ENCODE data around the gene CCDC116.

CCDC116 gene

DNA sequence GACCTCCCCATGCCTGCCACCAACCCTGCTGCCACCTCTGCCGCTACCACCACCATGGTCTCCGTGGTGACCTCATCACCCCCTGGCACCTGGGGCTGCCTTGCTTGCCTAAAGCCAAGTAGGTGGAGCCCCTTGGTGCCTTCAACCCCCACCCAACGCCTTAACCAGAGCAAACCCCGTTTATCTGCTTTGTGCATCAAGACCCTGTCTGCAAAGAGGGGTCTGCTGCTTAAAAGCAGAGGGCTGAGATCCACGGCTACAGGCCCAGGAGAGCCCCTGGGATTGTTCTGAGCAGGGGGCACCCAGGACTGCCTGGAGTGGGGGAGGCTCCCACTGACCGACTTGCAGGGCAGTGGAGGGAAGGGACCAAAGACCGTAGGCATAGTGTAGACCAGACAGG is 28.3 kb downstream of the CCDC116 start:
- H3K9ac ChIP-seq (ENCODE audit: low read length): no peak overlapping the region
- H3K27me3 ChIP-seq (ENCODE audit: low read depth, low read length): no peaks in the 10 kb centered on the region
- H3K4me3 ChIP-seq (ENCODE audit: low read length): no peak overlapping the region
- peaks cover 14% of the 10 kb centered on the region for H3K4me1 ChIP-seq (ENCODE audit: low read length)
- H3K4me2 ChIP-seq (ENCODE audit: low read length): no peak overlapping the region
- H3K9me3 ChIP-seq (ENCODE audit: insufficient read depth, low read length): no peaks in the 10 kb centered on the region
- H3K36me3 ChIP-seq (replicated peaks; ENCODE audit: low read depth, low read length): no peaks in the 10 kb centered on the region
- no peak overlapping the region for H3K27ac ChIP-seq (ENCODE audit: low read length)
- TF ChIP-seq, protein P1, sequence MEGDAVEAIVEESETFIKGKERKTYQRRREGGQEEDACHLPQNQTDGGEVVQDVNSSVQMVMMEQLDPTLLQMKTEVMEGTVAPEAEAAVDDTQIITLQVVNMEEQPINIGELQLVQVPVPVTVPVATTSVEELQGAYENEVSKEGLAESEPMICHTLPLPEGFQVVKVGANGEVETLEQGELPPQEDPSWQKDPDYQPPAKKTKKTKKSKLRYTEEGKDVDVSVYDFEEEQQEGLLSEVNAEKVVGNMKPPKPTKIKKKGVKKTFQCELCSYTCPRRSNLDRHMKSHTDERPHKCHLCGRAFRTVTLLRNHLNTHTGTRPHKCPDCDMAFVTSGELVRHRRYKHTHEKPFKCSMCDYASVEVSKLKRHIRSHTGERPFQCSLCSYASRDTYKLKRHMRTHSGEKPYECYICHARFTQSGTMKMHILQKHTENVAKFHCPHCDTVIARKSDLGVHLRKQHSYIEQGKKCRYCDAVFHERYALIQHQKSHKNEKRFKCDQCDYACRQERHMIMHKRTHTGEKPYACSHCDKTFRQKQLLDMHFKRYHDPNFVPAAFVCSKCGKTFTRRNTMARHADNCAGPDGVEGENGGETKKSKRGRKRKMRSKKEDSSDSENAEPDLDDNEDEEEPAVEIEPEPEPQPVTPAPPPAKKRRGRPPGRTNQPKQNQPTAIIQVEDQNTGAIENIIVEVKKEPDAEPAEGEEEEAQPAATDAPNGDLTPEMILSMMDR (IDR thresholded peaks at IDR 0.05; ENCODE audit: low read depth, low read length): no peak
- no peaks in the 10 kb centered on the region for H4K20me1 ChIP-seq (ENCODE audit: insufficient read depth, low read length)
- H3K79me2 ChIP-seq (ENCODE audit: low read length): no peaks in the 10 kb centered on the region
- H2AFZ ChIP-seq (ENCODE audit: low read depth, low read length): no peak overlapping the region

DNA sequence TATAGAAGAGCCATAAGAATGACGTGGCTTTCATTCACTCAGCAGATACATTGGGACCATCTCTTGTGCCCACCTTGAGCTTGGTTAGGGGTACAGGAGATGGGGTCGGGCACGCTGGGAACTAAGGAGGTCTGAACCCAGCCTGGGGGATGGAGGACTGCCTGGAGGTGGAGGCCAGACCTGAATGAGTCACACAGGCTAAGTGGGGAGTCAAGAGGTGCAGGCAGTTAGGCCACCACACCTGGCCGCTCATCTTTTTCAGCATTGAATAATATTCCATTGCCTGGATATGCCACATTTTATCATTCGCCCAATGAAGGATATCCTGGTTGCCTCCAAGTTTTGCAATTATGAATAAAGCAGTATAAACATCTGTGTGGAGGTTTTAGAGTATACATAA is 29.4 kb downstream of the CCDC116 start:
- H3K79me2 ChIP-seq (ENCODE audit: low read length): peaks cover 4% of the 10 kb centered on the region
- no peaks in the 10 kb centered on the region for H4K20me1 ChIP-seq (ENCODE audit: insufficient read depth, low read length)

DNA sequence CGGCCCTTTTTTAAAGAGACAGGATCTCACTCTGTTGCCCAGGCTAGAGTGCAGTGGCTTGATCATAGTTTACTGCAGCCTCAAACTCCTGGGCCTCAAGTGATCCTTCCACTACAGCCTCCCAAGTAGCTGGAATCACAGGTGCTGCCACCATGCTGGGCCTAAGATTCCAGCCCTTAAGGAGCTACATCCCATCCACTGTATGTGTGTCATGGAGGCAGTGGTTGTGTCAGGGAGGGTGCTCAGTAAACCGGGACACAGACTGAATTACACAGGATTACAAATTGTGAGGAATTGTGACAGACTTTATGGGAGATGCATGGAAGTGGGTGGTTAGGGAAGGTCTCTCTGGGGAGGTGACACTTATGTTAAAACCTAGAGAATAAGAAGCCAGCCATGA is 31.2 kb downstream of the CCDC116 start:
- H3K4me2 ChIP-seq (ENCODE audit: low read length): no peak overlapping the region
- no peaks in the 10 kb centered on the region for H3K27me3 ChIP-seq (ENCODE audit: low read depth, low read length)
- peaks cover 9% of the 10 kb centered on the region for H3K79me2 ChIP-seq (ENCODE audit: low read length)
- TF ChIP-seq EZH2phosphoT487 (IDR thresholded peaks at IDR 0.05; ENCODE audit: low read depth): no peak
- TF ChIP-seq, protein P1 (IDR thresholded peaks at IDR 0.05; ENCODE audit: low read depth, low read length): no peak
- no peaks in the 10 kb centered on the region for H4K20me1 ChIP-seq (ENCODE audit: insufficient read depth, low read length)
- no peak overlapping the region for H3K9ac ChIP-seq (ENCODE audit: low read length)
- no peak overlapping the region for H3K4me3 ChIP-seq (ENCODE audit: low read length)
- no peak overlapping the region for H2AFZ ChIP-seq (ENCODE audit: low read depth, low read length)
- no peaks in the 10 kb centered on the region for H3K36me3 ChIP-seq (replicated peaks; ENCODE audit: low read depth, low read length)
- H3K9me3 ChIP-seq (ENCODE audit: insufficient read depth, low read length): no peaks in the 10 kb centered on the region
- peaks cover 9% of the 10 kb centered on the region; the same call in 1 of the 2 replicates for H3K4me1 ChIP-seq (ENCODE audit: low read length)
- H3K27ac ChIP-seq (ENCODE audit: low read length): no peak overlapping the region

More for the DNA sequence above, 29.4 kb downstream of the CCDC116 start:
- peaks cover 15% of the 10 kb centered on the region for H3K4me1 ChIP-seq (ENCODE audit: low read length)
- no peaks in the 10 kb centered on the region for H3K36me3 ChIP-seq (replicated peaks; ENCODE audit: low read depth, low read length)
- H3K9me3 ChIP-seq (ENCODE audit: insufficient read depth, low read length): no peaks in the 10 kb centered on the region
- no peak overlapping the region for H3K4me3 ChIP-seq (ENCODE audit: low read length)
- H3K4me2 ChIP-seq (ENCODE audit: low read length): no peak overlapping the region
- H3K27me3 ChIP-seq (ENCODE audit: low read depth, low read length): no peaks in the 10 kb centered on the region
- no peak overlapping the region for H3K9ac ChIP-seq (ENCODE audit: low read length)
- no peak overlapping the region for H3K27ac ChIP-seq (ENCODE audit: low read length)
- TF ChIP-seq, protein P1 (IDR thresholded peaks at IDR 0.05; ENCODE audit: low read depth, low read length): no peak
- TF ChIP-seq EZH2phosphoT487 (IDR thresholded peaks at IDR 0.05; ENCODE audit: low read depth): no peak
- no peak overlapping the region for H2AFZ ChIP-seq (ENCODE audit: low read depth, low read length)

DNA sequence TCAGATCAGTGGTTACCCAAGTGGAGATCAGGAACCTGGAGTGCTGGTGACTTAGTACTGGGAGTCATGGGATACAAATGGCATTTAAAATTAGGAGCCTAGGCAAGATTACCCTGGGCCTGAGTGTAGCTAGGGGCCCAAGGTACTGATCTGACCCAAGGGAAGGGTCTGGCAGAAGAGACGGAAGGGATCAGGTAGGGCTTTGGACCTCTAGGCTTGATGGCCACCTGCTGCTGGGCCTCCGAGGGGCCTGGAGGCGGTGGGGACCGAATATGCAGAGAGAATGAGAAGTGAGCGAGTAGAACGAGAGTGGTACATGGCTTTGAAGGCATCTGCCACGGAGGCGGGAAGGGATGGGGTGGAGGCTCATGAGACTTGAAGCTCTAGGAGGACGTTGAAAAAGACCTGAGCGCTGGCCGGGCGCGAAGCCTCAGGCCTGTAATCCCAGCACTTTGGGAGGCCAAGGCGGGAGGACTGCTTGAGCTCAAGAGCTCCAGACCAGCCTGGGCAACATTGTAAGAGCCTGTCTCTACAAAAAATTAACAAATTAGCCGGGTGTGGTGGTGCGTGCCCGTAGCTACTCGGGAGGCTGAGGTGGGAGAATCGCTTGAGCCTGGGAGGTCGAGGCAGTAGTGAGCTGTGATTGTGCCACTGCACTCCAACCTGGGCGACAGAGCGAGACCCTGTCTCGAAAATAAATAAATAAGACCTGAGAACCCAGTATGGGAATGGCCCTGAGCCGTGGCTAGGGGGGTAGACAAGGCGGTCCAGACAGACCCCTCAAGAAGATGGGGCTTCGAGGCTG is 32.7 kb downstream of the CCDC116 start:
- Histone ChIP-seq H3K9me3 (ENCODE audit: insufficient read depth, low read length) (no peaks in the 10 kb centered on the region), H3K4me2 (ENCODE audit: low read length) (peak overlapping the region; percentile 81), H3K4me3 (ENCODE audit: low read length) (peak overlapping the region; percentile 81), H3K4me1 (ENCODE audit: low read length) (peaks cover 9% of the 10 kb centered on the region; the same call in 1 of the 2 replicates), H3K36me3 (replicated peaks; ENCODE audit: low read depth, low read length) (peaks cover 3% of the 10 kb centered on the region), H3K27me3 (ENCODE audit: low read depth, low read length) (no peaks in the 10 kb centered on the region), H4K20me1 (ENCODE audit: insufficient read depth, low read length) (no peaks in the 10 kb centered on the region), H3K79me2 (ENCODE audit: low read length) (peaks cover 9% of the 10 kb centered on the region), H3K9ac (ENCODE audit: low read length) (peak overlapping the region; percentile 71), H2AFZ (ENCODE audit: low read depth, low read length) (peak overlapping the region; percentile 85), H3K27ac (ENCODE audit: low read length) (peak overlapping the region; percentile 61)
- TF ChIP-seq, protein P1 (IDR thresholded peaks at IDR 0.05; ENCODE audit: low read depth, low read length): no peak
- TF ChIP-seq EZH2phosphoT487 (IDR thresholded peaks at IDR 0.05; ENCODE audit: low read depth): no peak
